ENCODE measurements around the gene TBX15. TPM values are rescaled to one million over a fixed set of nuclear protein-coding genes. Genes with fewer than 3 reads are reported as not detected.

The TBX15 gene
- total RNA-seq, 1 experiment from 2014 or later, result 7.4 TPM

- no peak for DNase-seq (ENCODE audit: low read depth)
Observed at GRCh38 chr1:118984722-118985639, 3.2 kb downstream of the TBX15 start.

DNA sequence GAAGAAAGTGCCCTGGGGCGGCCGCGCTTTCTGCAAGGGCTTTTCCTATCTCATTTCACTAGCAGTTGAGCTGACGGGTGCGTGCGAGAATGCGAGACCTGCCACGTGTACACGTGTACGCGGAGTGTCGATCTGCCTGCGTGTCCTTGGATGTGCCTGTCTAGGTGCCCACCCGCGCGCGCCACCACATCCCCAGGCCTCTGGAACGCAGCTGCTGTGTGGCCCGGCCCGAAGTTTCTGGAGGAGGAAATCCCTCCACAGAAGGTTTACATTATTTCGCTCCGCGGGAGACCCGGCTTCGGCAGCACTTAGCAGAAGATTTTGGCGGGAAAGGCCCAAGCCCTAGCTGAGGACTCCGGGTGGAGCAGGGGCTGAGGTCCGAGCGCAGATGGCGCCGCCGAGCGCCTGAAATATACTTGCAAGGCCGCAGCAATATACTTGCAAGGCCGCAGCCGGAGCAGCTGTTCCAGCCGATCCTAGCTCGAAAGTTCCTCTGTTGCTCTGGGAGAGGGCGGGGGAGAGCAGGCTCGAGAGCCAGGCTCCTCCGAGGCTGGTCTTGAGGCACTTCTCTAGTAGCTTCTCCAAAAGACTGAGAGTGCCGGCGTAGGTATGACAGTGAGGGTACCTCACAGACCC, 3.9 kb downstream of the TBX15 start:
- no peak for DNase-seq (ENCODE audit: low read depth)

DNA sequence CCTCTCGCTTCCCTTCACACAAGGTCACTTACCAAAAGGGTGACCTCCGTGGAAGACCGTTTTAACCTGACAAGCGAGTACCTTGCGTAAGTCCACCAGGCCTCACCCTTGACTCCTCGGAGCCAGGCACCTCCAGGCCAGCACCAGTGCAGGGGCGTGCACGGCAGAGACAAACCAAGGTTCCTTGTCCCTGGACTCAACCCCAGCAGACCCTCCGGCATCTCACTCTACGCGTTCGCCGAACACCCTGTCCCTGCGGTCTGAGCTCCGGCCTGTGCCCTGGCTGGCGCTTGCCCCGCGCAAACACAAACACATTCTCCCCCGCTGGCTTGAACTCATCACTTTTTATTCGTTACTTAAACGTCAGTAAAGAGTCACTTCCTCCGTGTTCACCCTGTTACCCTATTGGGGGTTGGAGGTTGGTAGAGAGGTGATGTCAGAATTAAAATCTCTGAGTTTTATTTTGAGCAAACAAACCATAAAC, 4.5 kb downstream of the TBX15 start:
- no peak for DNase-seq (ENCODE audit: low read depth)

DNA sequence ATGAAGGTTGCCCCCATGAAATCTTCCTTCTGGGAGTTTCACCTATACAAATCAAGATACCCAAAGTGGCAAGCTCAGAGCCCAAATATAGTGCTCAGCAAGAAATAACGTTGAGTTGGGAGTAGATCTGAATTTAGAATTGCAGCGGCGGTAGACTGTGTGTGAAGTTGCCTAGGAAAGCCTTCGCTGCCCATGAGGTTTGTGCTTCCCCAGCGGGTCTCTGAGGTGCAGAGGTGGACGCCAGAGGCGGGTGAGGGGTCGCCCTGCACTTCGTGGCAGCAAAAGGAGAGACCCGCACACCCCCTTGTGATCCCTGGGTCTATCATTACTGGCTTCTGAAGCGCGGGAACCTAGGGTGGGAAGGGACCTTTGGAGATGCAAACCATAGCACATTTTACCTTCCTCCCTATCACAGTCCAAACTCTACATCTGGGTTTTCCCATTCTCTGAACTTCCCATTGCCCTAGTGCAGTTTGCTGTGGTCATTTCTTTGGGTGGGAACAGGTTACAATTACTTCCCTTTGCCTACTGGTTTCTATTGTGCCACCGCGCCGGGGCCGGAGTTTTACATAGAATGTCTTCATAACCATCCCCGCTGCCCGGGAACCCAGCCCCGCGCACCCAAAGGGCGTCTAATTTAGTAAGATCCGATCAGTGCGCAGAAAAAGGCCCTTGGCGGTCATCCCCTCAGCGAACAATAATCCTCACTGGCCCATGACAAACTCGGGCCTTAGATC, 5.2 kb downstream of the TBX15 start:
- no peak for DNase-seq (ENCODE audit: low read depth)

- DNase-seq (ENCODE audit: low read depth), result no peak
Observed at GRCh38 chr1:118982266-118982665, 5.9 kb downstream of the TBX15 start.

DNA sequence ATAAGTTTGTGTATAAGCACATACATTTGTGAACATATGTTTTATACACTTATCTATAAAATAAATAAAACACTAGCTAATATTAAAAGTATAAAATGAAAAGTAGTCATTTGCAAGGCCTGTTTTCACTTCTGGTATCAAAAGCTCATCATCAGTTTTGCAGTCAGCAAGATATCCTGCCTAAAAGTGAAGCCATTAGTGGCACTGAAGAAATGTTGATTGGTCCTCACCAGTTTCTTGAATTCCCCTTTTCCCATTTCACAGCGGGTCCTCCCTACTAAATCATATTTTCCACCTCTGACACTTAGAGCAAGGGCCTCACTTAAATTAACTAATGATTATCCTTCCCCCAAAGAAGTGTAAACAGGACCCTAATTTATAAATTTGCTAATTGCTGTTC, 6.7 kb downstream of the TBX15 start:
- DNase-seq (ENCODE audit: low read depth), result no peak

- DNase-seq (ENCODE audit: low read depth), result peak; percentile 71
Observed at GRCh38 chr1:118979754-118980575, 8.2 kb downstream of the TBX15 start.

- DNase-seq (ENCODE audit: low read depth), result peak; percentile 82
Observed at GRCh38 chr1:118978914-118979701, 9.0 kb downstream of the TBX15 start.

DNA sequence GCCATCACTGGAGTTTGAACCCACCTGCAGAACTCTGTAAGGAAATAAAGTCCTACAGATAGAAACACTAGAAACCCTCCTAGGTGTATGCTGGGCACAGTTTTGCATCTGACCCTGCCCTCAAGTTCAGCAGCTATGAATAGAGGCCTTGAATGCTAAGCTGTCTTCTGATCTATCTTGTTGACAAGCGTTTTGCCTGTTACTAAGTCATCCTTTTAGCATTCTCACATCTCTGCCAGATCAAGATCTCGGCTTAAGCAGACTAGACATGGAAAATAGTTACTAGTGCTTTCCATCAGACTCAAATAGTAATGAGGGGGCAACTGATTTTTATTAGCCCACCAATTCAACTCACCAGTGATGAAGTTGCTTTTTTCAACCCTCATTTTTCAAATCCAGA, 10.5 kb downstream of the TBX15 start:
- DNase-seq (ENCODE audit: low read depth), result no peak

DNA sequence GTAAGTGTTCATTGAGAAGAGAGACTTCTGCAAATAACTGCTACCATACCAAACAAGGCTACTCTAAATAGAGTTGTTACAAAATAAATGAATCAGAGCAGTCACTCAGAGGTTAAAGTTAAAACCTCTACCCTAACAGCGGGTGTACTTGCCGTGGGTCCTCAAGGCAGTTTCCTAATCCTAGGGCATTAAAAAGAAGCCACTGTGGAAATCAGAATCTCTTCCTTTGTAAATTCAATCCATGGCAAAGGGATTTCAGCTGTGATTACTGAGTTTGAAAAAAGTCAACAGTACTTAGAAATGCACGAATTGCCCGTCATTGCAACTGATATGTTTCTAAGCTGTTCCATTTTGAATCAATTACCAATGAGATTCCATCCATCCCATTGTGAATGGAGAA, 13.5 kb downstream of the TBX15 start:
- no peak for DNase-seq (ENCODE audit: low read depth)

GRCh38 chr1:118973531-118974137, 14.5 kb downstream of the TBX15 start:
- no peak for DNase-seq (ENCODE audit: low read depth)

GRCh38 chr1:118973032-118973431, 15.1 kb downstream of the TBX15 start:
- DNase-seq (ENCODE audit: low read depth), result no peak

GRCh38 chr1:118970451-118970850, 17.7 kb downstream of the TBX15 start:
- DNase-seq (ENCODE audit: low read depth), result no peak

DNA sequence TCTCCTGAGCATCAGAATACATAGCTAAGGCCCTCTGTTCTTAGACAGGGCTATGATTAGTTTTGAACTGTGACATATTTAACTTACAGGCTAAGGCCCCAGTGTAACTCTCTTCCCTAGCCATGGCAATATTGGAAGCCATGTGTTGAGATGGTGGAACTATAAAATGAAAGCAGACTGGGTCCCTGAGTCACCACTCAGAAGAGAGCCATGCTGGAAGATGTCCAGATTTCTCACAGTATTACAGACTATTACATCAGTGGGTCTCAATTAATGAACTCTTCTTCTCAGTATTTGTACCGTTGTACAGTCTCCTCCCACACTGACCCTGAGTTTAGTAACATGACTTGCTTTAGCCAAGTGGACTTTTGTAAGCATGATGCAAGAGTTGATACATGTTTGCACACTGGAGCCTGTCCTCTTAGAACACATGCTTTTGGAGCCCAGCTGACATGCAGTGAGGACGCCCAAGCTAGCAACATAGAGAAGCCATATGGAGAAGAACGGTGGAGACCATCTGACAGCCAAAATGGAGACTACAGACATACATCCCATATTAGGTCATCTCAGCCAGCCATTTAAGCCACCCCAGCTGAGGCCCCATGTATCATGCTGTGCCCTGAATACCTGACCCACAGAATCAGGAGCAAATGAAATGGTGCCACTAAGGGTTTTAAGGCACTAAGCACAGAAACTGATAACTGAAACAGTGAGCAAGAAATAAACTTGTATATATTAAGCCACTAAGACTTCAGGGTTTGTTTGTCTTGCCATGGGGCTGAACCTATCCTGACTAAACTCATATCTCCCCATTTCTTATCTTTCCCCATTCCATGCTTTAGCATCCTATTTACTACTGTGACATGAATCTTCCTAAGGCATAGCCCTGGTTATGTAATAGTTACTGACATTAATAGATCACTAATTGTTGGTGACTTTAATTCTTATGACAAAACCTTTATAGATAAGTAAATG, 24.4 kb downstream of the TBX15 start:
- peak; percentile 85 for DNase-seq (ENCODE audit: low read depth)

- DNase-seq (ENCODE audit: low read depth), result no peak
Observed at GRCh38 chr1:118963138-118963455, 25.0 kb downstream of the TBX15 start.

- no peak for DNase-seq (ENCODE audit: low read depth)
Observed at GRCh38 chr1:118961156-118961555, 27.0 kb downstream of the TBX15 start.

DNA sequence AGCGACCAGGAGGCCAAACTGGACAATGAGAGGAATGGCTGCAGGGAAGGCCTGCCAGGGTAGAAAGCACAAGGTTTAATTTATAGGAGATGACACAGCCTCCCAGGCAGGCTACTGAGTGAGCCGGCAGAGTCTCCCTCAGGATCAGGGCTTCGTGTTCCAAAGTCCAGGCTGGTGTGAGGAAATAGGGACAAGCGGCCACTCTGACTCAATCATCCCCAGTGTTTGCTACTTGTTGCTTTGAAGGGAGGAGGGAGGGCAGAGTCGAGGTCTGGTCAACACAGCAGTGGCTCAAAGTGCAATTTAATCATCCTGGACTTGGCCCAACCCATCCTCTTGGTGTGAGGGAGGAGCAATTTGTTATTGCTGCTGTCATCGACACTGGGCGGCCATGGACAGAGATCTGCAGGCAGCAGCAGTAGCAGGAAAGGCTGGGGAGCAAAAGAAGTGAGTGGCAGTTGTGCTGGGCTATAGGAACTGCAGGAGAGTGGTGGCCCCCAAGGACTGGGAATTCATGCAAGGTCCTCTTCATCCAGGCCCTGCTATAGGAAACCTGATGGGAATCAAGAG, 27.5 kb downstream of the TBX15 start:
- peak; percentile 74 for DNase-seq (ENCODE audit: low read depth)

GRCh38 chr1:118960026-118960561, 28.0 kb downstream of the TBX15 start:
- DNase-seq (ENCODE audit: low read depth), result peak; percentile 88

All from Daoy (cell line).